Neural crest cell (in vitro differentiated cells): ENCODE data around the gene GPR22. TPM values are rescaled to one million over a fixed set of nuclear protein-coding genes. Genes with fewer than 3 reads are reported as not detected.
A peak's percentile ranks its signal among the peaks of the same experiment; 100 is the strongest.

Experiments used
- DNase-seq: peaks from one replicate; pipeline ENCODE4 v3.0.0; 2021; ENCODE audit warnings: low read depth, mixed read lengths, low spot score
- H3K27ac Mint-ChIP-seq: one replicate; pipeline ENCODE4 v1.8.0; 2021; ENCODE audit warnings: mild to moderate bottlenecking, mixed read lengths; ENCODE audit not compliant: unreplicated experiment
- H3K27me3 Mint-ChIP-seq: 2 replicates; pipeline ENCODE4 v1.8.0; 2021; ENCODE audit warnings: low read depth, mild to moderate bottlenecking, mixed read lengths
- H3K36me3 Mint-ChIP-seq: 2 replicates; pipeline ENCODE4 v1.8.0; 2021; ENCODE audit warnings: low read depth, mild to moderate bottlenecking, mixed read lengths
- H3K4me1 Mint-ChIP-seq: 2 replicates; pipeline ENCODE4 v1.8.0; 2021; ENCODE audit warnings: mixed read lengths
- H3K4me3 Mint-ChIP-seq: one replicate; pipeline ENCODE4 v1.8.0; 2021; ENCODE audit warnings: mild to moderate bottlenecking, mixed read lengths
- H3K9me3 Mint-ChIP-seq: 2 replicates; pipeline ENCODE4 v1.8.0; 2021; ENCODE audit warnings: mixed read lengths
- total RNA-seq: library from RNA; stranded (reverse); gene quantifications from 2 replicates; pipeline ENCODE4 v1.2.1, GENCODE V29; 2021
- TF ChIP-seq, protein P1 (sequence below): fragments of 200-600 bp; sonication (generic); conservative IDR thresholded peaks from 2 replicates; pipeline ENCODE4 v1.5.0; 2021; ENCODE audit warnings: antibody characterized with exemption, mild to moderate bottlenecking

The GPR22 gene
- total RNA-seq, 1 donor from 2014 or later, result 0.07 TPM

DNA sequence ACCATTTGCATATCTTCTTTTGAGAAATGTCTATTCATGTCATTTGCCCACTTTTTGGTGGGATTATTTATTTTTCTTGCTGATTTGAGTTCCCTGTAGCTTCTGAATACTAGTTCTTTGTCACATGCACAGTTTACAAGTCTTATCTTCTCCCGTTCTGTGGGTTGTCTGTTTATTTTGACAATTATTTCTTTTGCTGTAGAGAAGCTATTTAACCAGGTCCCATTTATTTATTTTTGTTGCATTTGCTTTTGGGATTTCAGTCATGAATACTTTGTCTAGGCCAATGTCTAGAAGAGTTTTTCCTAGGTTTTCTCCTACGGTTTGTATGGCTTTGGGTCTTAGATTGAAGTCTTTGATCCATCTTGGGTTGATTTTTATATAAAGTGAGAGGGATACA is 32.9 kb downstream of the GPR22 start:
- peaks cover 16% of the 10 kb centered on the region for H3K36me3 Mint-ChIP-seq
- no peak for DNase-seq
- H3K27me3 Mint-ChIP-seq, result no peaks in the 10 kb centered on the region
- H3K4me1 Mint-ChIP-seq, result peaks cover 6% of the 10 kb centered on the region
- H3K9me3 Mint-ChIP-seq, result no peaks in the 10 kb centered on the region
- H3K4me3 Mint-ChIP-seq, result no peak overlapping the region
- TF ChIP-seq, protein P1, sequence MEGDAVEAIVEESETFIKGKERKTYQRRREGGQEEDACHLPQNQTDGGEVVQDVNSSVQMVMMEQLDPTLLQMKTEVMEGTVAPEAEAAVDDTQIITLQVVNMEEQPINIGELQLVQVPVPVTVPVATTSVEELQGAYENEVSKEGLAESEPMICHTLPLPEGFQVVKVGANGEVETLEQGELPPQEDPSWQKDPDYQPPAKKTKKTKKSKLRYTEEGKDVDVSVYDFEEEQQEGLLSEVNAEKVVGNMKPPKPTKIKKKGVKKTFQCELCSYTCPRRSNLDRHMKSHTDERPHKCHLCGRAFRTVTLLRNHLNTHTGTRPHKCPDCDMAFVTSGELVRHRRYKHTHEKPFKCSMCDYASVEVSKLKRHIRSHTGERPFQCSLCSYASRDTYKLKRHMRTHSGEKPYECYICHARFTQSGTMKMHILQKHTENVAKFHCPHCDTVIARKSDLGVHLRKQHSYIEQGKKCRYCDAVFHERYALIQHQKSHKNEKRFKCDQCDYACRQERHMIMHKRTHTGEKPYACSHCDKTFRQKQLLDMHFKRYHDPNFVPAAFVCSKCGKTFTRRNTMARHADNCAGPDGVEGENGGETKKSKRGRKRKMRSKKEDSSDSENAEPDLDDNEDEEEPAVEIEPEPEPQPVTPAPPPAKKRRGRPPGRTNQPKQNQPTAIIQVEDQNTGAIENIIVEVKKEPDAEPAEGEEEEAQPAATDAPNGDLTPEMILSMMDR, result no peak
- H3K27ac Mint-ChIP-seq, result no peak overlapping the region

DNA sequence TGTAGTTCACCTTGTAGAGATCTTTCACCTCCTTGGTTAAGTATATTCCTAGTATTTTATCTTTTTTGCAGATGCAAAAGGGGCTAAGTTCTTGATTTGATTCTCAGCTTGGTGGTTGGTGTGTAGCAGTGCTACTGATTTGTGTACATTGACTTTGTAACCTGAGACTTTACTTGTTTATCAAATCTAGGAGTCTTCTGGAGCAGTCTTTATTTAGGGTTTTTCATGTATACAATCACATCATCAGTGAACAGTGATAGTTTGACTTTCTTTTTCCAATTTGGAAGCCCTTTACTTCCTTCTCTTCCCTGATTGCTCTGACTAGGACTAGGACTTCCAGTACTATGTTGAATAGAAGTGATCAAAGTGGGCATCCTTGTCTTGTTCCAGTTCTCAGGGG is 33.8 kb downstream of the GPR22 start:
- TF ChIP-seq, protein P1, result no peak
- Mint-ChIP-seq H3K4me1 (peaks cover 6% of the 10 kb centered on the region), H3K36me3 (peaks cover 20% of the 10 kb centered on the region), H3K27ac (no peak overlapping the region), H3K9me3 (no peaks in the 10 kb centered on the region), H3K27me3 (no peaks in the 10 kb centered on the region), H3K4me3 (no peak overlapping the region)
- DNase-seq, result no peak

DNA sequence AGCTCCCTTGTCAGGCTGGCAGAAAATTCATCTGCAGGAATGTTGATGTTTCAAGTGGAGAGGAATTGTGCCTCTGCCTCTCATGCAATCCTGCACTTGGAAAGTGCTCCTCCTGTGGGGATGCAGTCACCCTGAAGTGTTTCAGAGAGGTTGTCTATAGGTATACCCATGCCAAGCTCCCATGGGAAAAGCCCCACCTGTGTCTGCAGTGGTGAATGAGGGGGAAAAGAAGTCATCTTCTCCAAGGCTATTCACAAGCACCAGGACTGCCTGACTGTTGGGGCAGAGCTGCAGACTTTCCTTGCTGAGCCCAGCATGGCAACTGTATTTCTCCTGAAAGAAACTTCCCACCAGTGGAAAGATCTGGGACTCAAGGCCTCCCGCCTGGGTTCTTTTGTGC is 35.5 kb downstream of the GPR22 start:
- Mint-ChIP-seq H3K36me3 (peaks cover 25% of the 10 kb centered on the region), H3K9me3 (peaks cover under 1% of the 10 kb centered on the region), H3K27me3 (no peaks in the 10 kb centered on the region), H3K4me3 (no peak overlapping the region), H3K4me1 (no peaks in the 10 kb centered on the region), H3K27ac (no peak overlapping the region)
- TF ChIP-seq, protein P1, result no peak
- DNase-seq, result no peak

DNA sequence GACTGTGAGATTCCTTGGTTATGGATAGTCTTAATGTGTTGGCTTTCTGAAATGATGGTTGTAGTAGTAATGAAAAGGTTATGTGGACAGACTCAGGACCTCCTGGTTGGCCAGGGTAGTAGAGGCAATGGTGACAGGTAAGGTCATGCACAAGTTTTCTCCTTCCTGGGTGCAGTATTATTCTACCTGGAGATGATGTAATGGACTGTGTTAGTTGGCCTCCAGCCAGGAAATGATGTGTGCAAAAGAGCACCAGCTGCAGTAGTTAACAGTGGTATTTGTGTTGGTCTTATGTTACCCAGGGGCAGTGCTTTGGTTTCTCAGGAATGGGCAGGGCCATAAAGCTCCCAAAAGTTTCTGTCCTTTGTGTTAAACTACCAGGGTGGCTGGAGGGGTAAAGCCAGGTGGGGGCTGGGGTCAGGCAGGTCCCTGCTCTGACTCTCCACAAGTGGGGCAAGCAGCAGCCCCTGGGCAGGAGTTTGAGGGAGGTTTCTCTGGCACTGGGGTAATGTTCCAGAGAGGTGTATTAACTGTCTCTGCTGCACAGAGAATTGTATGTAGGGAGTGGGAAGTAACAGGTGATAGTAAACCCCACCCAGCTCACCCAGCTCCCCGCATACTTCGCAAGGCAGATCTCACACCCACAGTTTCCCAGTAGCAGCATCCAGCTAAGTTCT is 36.3 kb downstream of the GPR22 start:
- Mint-ChIP-seq H3K27me3 (no peaks in the 10 kb centered on the region), H3K9me3 (peaks cover 4% of the 10 kb centered on the region), H3K27ac (peak overlapping the region; percentile 12), H3K4me3 (no peak overlapping the region), H3K36me3 (peaks cover 31% of the 10 kb centered on the region), H3K4me1 (no peaks in the 10 kb centered on the region)
- TF ChIP-seq, protein P1, result no peak
- no peak for DNase-seq

DNA sequence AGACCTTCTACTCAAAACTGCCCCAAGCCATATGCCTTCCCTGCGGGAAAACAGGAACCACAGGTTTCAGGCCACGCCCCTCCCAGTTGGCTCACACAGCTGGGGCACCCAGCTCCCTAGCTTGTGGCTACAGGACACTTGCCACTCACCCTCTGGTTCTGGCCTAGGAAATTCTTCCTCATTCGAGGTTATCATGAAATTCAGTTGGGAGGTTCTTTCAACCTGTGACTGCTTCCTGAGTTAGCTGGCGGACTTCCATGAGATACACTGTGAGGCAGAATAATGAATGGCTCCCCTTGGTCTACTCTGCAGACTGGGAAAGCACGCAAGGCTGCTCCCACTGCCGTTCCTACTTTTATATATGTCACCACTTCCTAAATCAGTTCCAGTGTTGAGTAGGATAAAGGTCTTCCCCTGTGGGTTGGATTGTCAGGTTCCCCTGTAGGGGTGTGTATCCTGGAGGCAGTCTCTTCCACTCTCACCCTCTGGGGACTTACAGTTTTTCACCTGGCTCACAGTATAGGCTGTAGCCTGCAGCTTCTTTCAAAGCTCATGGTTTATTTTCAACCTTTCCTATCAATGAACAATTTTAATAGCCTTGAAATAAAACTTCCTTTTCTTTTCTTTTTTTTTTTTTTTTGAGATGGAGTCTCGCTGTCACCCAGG is 37.0 kb downstream of the GPR22 start:
- H3K4me3 Mint-ChIP-seq, result no peak overlapping the region
- peaks cover 4% of the 10 kb centered on the region for H3K9me3 Mint-ChIP-seq
- TF ChIP-seq, protein P1, result no peak
- DNase-seq, result no peak
- no peaks in the 10 kb centered on the region for H3K27me3 Mint-ChIP-seq
- peaks cover 33% of the 10 kb centered on the region for H3K36me3 Mint-ChIP-seq
- no peaks in the 10 kb centered on the region for H3K4me1 Mint-ChIP-seq
- no peak overlapping the region for H3K27ac Mint-ChIP-seq

Other genes with a start within 250 kb of the GPR22 start
- gene COG5, start 93.9 kb downstream of the GPR22 start, total RNA-seq, result 26.8 and 35.1 TPM in 2 replicates
- gene DUS4L, start 93.9 kb downstream of the GPR22 start, total RNA-seq, result 12.7 and 13.2 TPM in 2 replicates
- gene BCAP29, start 110.2 kb downstream of the GPR22 start, total RNA-seq, result 32.5 and 34.2 TPM in 2 replicates
- 0.12 and 0.52 TPM in 2 replicates for gene SLC26A4, start 190.8 kb downstream of the GPR22 start, total RNA-seq